BJ (cell line): ENCODE measurements around the gene SLC23A3. TPM values are rescaled to one million over a fixed set of nuclear protein-coding genes. Genes with fewer than 3 reads are reported as not detected.

ENCODE experiments used
- CTCF ChIA-PET: fragments of 350-600 bp; formaldehyde crosslinking; extraction: SDS; loops from one replicate; lab custom pipeline; 2021; ENCODE audit warnings: antibody characterized with exemption, inconsistent platforms; lab: Yijun Ruan, JAX
- POLR2A ChIA-PET: fragments of 300-600 bp; sonication (Branson Sonifier 250); formaldehyde crosslinking; extraction: SDS; loops from one replicate; lab custom pipeline; 2021; ENCODE audit warnings: antibody characterized with exemption; lab: Charles Lee
- DNase-seq: peaks from one replicate; pipeline ENCODE4 v3.0.0-alpha.2; 2011; ENCODE audit warnings: low read depth
- H3K27me3 ChIP-seq: 2 replicates; pipeline ENCODE4 v1.6.0; 2011; ENCODE audit warnings: low read length; ENCODE audit not compliant: control insufficient read depth, insufficient read depth
- H3K36me3 ChIP-seq: 2 replicates; pipeline ENCODE4 v1.5.1; 2011; ENCODE audit warnings: low read length; ENCODE audit not compliant: control insufficient read depth, insufficient read depth
- H3K4me3 ChIP-seq: 2 replicates; pipeline ENCODE4 v1.5.1; 2011; ENCODE audit warnings: low read depth, mild to moderate bottlenecking, control low read depth, low read length
- CTCF ChIP-seq: IDR thresholded peaks from 2 replicates; pipeline ENCODE4 v1.5.1; 2011; ENCODE audit warnings: low read depth, mild to moderate bottlenecking, control low read depth, inconsistent platforms, low read length, moderate library complexity; ENCODE audit not compliant: insufficient read depth
- polyA plus RNA-seq: library from polyadenylated mRNA; depleted of rRNA; stranded (reverse); fragments of >200 nt; gene quantifications from 2 replicates; pipeline ENCODE4 v1.2.3, GENCODE V29; 2011

Gene SLC23A3
- polyA plus RNA-seq, 1 experiment = 1.3 TPM

DNA sequence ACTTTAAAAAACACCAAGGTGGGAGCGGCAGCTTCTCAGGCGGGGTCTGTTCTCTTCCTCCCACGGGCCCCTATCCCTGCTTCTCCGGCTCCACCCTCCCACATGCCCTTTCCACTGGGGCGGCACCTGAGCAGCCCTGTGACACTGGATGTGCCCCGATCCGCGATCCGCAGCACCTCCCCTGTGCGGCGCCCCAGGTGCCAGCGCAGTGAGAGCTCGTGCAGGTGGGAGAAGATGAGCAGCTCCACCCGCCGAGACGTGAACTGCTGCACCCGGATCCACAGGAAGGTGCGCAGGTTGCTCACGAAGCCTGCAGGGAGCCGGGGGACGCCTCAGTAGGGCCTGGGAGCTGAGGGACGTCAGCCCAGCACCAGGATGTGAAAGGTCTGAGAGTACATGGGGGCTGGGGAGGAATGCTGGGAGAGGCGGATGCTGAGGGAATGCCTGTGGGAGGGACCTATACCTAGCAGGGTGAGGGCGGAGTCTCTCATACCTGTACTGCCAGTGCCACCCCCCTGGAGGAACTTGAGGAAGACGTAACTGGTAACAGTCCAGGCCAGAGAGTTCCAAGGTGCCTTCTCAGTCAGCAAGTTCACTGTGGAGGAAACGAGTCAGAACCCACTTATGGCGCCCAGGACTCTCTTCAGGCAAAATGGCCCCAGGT, 46.2 kb upstream of the SLC23A3 start:
- Histone ChIP-seq H3K36me3 (peaks cover 26% of the 10 kb centered on the region), H3K4me3 (no peak overlapping the region), H3K27me3 (no peaks in the 10 kb centered on the region)
- ChIA-PET CTCF (interaction anchor here (0.7 to 2.1 kb wide), 6 partner anchors 9 to 79 kb away, joined by 3 to 11 read pairs (median 4); partner anchors contain the start of genes DNAJB2 and ZFAND2B), POLR2A (no interaction called here)
- DNase-seq = no peak
- TF ChIP-seq CTCF = no peak

DNA sequence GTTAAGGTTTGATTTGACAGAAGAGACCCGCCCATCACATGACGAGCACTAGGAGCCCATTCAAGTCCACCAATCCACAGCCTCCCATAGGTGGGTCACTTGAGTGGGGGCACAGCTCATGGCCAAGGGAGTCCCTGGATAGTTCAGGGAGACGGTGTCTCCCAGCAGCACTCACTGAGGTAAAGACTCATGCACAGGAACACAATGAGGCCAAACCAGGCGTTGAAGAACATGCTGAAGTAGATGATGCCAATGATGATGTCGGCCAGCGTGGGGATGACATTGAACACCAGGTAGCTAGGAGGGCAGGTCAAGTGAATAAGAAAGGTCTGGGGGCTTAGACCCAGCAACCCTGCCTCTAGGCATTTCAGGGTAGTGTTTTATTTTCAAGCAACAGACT, 45.0 kb upstream of the SLC23A3 start:
- Histone ChIP-seq H3K4me3 (no peak overlapping the region), H3K36me3 (peaks cover 19% of the 10 kb centered on the region), H3K27me3 (no peaks in the 10 kb centered on the region)
- no peak for TF ChIP-seq CTCF
- ChIA-PET CTCF (interaction anchor here (0.8 kb wide), 1 partner anchor 16 kb away, joined by 3 read pairs; no protein-coding TSS in a partner anchor), POLR2A (no interaction called here)
- no peak for DNase-seq

DNA sequence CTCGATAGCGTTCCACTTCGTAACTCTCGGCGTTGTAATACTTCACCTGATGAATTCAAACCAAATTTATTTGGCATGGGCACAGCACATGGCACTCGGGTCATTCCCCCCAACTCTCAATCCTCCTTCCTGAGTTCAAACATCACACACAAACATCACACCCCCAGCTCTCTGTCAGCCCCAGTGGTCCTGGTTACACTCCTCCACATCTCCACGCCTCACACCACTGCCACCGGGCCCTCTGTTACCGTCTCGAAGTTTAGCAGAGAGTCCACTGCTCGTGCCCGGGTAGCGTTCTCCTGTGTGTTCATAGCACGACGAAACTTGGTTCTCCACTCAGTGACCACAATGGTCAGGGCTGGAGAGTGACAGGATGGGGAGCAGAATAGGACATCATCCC, 44.3 kb upstream of the SLC23A3 start:
- H3K36me3 ChIP-seq = peaks cover 19% of the 10 kb centered on the region
- DNase-seq = no peak
- H3K4me3 ChIP-seq = no peak overlapping the region
- no peak for TF ChIP-seq CTCF
- no peaks in the 10 kb centered on the region for H3K27me3 ChIP-seq
- CTCF ChIA-PET = interaction anchor here (0.8 kb wide), 1 partner anchor 17 kb away, joined by 3 read pairs; no protein-coding TSS in a partner anchor
- POLR2A ChIA-PET = no interaction called here

DNA sequence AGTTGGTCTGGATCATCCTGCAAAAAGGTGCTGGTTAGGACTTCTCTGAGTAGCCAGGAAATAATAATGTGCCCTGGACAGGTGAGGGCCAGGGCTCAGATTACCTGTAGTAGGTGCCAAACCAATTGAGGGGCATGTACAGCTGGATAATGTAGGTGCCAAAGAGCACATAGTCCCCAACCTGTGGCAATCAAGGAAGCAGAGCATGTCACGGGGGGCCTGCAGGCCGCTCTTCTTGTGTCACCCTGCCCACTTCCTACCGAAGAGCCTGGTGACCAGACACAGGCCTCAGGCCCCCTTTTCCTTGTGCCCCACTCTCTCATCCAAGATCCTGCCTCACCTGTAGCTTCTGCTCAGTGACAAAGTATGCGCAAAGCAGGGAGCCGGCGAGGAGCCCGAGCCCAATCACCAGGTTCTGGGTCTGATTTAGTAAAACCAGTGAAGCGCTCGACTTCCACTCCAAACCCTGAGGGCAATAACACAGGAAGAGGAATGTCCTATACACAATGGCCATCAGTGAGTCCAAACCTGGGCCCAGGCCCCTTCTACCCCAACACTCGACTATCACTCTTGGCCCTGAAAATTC, 43.8 kb upstream of the SLC23A3 start:
- POLR2A ChIA-PET = no interaction called here
- no peak for DNase-seq

More for the DNA sequence above, 43.8 kb upstream of the SLC23A3 start:
- no peak for TF ChIP-seq CTCF
- H3K4me3 ChIP-seq = no peak overlapping the region
- H3K36me3 ChIP-seq = peaks cover 22% of the 10 kb centered on the region
- no peaks in the 10 kb centered on the region for H3K27me3 ChIP-seq
- CTCF ChIA-PET = no interaction called here
